ENCODE data around the gene LDLRAD4.
A peak's percentile ranks its signal among the peaks of the same experiment; 100 is the strongest.

The LDLRAD4 gene

DNA sequence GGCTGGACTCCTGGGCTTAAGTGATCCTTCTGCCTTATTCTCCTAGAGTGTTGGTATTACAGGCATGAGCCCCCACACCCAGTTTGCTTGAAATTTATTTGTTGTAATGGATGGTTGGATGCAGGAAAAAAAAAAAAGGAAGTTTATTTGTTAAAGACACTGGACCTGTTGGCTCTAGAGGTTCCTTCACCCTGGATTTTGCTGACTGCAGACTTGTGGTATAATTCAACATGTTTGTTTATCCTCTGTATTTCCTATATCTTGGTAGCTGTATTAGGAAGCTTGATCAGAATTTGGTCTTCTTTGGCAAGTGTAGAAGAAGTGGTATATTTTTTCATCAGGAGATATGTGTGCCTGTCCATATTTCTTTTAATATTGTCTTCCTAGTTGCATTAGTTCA, 138.7 kb downstream of the LDLRAD4 start:
- no peak for DNase-seq

DNA sequence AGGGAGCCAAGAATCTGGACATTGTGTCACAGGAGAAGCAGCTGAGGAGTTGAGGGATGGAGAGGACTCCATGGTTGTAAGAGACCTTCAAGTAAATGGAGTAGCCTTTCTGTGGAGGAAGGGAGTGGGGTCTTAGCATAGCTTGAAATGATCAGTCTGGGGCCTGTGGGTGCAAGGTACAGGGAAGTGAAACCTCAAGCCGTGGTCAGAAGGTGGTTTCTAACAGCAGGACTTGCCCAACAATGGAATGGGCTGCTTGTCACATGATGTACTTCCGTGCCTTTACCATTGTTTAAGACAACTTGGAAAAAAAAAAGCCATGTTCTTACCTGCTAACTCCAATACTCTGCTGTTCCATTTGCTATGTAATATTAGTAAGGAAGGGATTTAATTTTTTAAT, 140.7 kb downstream of the LDLRAD4 start:
- DNase-seq: no peak

- DNase-seq: no peak
These were observed 142.9 kb downstream of the LDLRAD4 start for GRCh38 chr18:13361431-13361830.

DNA sequence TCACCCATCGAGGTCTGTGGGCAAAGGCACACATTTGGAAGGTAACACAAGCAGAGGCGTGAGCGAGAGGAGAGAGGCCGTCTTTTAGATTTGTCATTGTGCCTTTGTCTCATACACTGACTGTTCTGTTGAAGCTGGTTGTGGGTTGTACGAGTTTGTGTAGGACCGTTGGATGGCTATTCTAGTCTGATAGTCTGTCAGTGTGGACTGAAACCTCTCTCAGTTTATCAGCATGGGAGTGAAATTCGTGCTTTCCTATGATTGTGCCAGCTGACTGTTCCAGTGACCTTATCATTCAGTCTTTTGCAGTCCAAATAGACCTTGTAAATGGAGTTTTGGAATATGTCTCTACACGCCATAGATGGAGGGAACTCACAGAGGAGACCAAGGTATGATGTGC, 143.5 kb downstream of the LDLRAD4 start:
- no peak for DNase-seq

DNA sequence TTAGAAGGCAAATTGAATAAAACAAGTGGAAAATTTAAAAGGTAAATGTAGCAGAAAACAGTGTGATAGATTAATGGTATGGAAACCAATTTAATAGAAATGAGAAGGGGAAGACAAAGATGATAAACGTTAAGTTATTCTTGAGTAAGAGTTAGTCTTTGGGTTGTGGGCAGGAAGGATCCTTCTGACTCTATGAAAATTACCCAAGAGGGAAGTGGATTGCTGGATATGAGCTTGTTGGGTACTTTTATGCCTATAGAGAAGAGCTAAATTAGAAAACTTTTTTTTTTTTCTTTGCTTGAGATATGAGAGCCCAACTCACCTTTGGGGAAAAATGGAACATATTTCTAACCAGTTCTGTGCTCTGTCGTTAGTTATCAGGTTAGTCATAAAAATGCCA, 144.0 kb downstream of the LDLRAD4 start:
- DNase-seq: no peak

- no peak for DNase-seq
These were observed 144.8 kb downstream of the LDLRAD4 start for GRCh38 chr18:13363359-13363758.

DNA sequence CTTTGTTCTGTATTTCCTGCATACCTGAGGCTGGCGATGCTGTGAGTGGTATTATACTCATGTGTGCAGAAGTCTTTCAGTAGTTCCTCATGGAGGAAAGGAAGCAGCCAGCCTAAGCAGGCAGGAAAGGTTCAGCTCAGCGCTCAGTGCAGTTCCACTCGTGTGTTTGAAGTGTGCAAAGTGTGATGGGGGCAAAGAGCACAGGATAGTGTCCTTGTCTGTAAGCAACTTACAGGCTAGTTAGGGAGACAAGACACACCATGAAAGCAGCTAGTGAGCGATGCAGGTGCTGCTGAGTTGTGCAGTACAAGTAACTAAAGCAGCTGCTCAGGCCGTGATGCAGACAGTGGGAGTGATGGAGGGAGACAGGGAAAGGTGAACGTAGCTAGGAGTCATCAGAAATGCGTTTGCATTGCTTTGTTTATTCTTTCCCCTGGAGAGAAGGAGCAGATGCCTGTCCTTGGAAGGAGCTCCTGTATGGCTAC, 146.2 kb downstream of the LDLRAD4 start:
- DNase-seq: no peak

DNA sequence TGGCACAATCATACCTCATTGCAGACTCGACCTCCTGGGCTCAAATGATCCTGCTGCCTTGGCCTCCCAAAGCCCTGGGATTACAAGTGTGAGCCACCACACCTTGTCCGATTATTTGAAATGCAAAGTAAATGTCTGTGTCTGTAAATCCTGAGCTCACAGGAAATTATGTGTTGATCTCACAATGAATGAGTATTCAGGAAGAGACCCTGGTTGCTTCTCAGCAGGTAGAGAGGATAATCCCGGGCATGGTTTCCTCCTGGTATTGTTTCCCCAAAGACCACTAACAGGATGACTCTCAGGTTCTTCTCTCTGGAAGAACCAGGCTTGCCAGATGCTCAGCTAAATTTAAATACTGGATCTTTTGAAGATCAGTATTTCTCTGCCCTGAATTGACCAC, 147.6 kb downstream of the LDLRAD4 start:
- no peak for DNase-seq

DNA sequence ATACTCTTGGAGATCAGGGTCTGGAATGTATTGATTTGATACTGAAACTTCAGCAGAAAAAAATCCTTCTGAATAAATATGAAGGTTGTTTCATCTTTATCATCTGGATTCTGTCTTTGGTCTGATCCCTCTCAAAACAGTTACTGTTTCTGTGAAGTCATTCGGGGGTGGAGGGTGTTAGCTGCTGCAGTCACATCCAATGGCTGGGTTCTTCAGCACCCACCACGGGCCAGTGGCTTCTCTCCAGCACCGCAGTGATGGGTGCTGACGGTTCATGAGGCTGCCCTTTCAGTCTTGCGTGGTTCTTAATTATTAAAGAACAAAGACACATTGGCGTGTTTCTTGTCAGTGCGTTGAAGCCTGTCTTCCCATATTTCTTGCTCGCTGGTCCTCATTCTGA, 148.0 kb downstream of the LDLRAD4 start:
- no peak for DNase-seq

GRCh38 chr18:13366962-13367892, 148.7 kb downstream of the LDLRAD4 start:
- no peak for DNase-seq

GRCh38 chr18:13368080-13368813, 149.7 kb downstream of the LDLRAD4 start:
- no peak for DNase-seq

DNA sequence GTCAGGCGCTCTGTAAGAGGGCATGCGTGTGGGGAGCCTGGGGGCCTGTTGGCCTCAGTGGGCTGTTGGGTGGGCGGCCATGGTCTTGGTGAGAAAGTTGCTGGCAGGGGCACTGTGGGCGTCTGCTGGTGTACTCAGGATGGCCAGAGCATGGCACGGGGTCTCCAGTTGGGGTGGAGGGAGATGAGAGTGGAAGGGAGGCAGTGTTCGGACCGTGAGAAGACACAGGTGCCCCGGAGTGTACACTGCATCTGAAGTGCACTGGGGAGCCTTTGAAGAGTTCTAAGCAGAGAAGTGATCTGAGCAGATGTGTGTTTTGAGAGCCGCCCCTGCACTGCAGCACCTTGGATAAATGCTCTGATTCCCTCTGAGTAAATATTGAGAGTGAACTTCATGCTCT, 150.8 kb downstream of the LDLRAD4 start:
- DNase-seq: no peak

DNA sequence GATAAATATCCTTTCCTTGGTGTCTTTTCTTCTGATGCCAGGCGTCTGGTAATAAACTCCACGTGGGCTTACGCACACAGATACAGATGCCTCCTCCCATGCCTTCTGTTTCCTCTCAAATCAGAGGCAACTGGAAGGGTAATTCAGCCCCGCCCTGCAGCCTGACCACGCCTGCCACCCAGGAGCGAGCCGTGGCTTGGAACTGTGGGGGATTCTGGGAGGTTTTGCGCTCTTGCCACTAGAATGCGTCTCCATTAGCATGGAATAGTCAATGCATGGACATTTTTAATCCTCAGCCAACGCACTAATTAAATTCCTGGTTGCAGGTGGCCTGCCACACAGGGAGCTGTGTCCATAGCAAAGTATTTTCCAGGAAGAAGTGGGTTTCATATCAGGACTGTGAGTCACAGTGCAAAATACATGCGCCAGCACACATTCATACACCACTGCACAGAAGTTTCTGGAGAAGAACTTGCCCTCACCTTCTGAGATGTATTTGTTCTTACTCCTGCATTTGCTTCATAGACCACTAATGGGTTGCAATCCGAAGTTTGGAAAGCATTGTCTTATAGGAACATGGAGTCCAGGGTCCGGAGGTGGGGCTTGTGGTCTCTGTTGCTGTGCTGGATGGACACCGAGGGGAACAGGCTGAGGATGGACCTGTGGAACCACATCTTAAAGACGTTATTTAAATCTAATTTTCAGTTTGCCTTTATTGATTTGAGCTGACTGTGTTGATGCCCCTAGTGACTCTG, 151.4 kb downstream of the LDLRAD4 start:
- no peak for DNase-seq

DNA sequence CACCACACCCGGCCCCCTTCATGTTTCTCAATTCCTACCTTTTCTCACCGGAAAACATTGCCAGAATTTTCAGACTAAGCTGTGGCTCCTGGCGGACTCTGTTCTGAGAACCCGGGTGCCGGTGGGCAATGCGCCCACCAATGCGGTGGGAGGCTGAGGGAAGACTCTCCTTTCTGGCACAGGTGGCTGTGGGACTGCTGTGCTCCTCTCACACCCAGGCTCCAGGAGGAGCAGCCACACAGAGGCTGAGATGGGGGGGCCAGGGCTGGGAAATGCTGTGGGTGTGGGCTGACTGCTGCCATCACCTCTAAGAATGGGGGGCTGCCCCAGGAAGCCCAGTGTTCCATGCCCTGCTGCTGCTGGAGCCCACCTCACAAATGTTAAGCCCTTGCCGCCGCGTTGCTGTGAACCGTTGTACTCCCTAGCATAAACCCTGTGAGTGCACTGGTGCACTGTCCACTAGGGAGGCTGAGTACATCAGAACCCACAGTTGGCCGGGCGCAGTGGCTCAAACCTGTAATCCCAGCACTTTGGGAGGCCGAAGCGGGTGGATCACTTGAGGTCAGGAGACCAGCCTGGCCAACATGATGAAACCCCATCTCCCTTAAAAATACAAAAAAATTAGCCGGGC, 152.6 kb downstream of the LDLRAD4 start:
- no peak for DNase-seq

GRCh38 chr18:13371689-13372418, 153.3 kb downstream of the LDLRAD4 start:
- DNase-seq: no peak

GRCh38 chr18:13372531-13372951, 154.0 kb downstream of the LDLRAD4 start:
- no peak for DNase-seq

- no peak for DNase-seq
These were observed 155.5 kb downstream of the LDLRAD4 start for GRCh38 chr18:13374096-13374467.

GRCh38 chr18:13374468-13375301, 156.1 kb downstream of the LDLRAD4 start:
- no peak for DNase-seq

- peak; percentile 87 for DNase-seq
These were observed 157.0 kb downstream of the LDLRAD4 start for GRCh38 chr18:13375302-13376255.

- peak; percentile 63 for DNase-seq
These were observed 157.8 kb downstream of the LDLRAD4 start for GRCh38 chr18:13376298-13376840.
